ENCODE measurements around the gene DCLK1.
"Not testable (repeated sequence)": the region's sequence is repeated elsewhere in the genome, so short reads cannot be mapped to it uniquely, and the experiment has no call there.

The DCLK1 gene

DNA sequence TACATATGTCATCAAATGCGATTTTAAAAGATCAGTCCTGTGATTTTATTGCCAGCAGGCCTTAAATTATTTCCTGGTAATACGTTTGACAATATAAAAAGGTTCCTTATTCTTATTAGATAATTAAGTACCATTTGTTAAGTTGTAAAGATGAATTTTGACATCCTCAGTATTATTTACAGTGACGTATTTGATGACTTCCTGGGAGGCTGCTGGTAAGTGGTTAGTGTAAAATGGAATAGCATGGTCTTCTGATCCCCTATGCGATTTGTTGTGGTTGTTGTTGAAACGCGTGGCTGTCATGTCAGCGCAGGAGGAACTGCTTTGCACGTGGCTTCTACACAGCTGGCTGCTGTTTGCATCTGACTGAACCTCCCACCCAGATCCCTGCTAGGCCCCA lies 99.7 kb downstream of the DCLK1 start:
- DNase-seq: no peak

DNA sequence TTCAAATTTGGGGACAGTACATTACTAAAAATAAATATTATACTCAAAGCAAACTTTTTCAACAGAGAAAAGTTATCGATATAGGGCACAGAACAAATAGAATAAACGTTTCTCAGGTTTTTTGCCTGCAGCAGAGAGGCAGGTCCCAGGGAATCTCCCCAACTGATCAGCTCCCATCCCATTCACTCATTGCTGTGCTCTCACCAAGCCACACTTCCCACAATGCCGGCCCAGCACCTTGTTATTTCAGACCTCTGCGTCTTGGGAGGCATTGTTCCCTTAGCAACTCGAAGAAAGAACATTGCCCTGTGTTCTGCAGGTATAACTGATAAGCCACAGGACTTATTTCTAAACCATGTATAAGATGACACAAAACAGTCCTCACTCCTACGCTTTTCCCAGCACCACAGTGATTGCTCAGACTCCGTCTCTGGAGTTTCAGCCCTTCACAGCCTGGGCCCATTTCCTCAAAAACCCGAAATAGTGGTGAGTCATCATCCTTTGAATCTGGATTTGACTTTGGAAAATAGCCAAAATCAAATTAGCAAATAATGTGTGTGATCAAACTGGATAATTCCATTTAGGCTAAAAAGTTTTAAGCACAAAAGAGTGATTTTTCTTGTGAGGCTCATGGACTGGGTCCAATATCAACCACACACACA lies 100.4 kb downstream of the DCLK1 start:
- no peak for DNase-seq

DNA sequence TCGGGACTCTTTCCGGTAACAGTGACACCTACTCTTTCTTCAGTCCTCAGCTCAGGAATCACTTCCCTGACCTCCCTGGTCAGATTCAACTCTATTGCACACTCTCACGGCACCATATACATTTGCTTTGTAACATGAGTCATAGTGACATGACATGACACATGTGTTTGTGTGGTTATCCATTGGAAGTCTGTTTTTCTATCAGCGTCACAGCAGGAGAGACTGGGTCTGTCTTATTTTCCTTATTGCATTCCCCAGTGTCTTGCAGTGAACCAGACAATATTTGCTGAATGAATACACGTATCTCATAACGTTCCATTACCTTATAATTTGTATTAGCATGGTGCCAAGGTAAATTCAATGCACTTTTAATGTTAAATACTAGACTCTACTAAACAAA lies 102.0 kb downstream of the DCLK1 start:
- DNase-seq: no peak

DNA sequence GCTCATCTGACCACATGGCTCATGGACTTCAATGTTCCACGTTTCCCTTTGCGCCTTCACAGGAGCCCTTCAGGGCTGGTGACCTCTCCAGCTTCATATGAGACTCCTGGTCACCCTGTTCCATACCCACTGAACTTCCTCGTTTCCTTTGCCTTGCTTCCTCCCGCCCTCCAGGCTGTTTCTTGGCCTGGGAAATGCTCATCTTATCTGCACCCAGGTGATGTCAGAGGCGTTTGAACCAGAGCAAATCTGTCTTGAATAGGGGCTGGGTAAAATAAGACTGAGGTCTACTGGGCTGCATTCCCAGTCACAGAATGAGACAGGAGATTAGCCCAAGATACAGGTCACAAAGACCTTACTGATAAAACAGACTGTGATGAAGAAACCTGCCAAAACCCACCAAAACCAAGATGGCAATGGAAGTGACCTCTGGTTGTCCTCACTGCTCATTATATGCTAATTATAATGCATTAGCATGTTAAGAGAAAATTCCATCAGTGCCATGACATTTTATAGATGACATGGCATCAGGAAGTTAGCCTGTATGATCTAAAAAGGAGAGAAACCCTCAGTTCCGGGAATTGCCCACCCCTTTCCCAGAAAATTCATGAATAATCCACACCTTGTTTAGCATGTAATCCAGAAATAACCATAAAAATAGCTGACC lies 102.7 kb downstream of the DCLK1 start:
- no peak for DNase-seq

DNA sequence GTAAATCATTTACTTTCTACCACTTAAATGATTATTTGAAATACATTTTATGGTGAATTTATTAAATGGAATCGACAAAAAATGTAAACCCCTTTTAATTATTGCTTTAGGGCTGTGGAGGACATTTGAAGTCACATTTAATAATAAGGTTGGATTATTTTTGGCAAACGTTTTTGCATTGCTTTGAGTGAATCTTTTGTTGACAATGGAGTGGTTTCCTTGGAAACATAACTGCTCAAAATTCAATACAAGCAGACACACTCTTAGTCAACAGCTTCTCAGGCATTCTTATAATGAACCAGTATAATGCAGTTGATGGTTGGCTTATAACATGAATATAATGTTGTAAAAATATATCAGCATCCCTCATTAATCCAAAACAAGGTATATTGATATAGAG lies 104.7 kb downstream of the DCLK1 start:
- no peak for DNase-seq

DNA sequence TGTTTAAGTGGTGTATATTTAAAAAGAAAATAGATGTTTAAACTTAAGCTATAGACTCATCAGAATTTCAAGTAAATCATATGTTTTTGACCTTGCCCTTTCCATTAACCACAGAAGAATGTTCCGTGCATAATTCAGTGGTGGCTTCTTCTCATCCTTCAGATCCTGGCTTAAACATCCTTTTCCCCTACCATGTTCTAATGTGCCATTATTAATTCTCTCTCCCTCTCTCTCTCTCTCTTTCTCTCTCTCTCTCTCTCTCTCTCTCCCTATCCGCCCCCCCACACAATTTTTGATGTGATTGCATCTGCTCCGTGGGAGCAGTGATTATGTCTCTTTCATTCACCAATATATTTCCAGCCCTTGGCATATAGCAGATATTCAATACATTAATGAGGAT lies 116.4 kb downstream of the DCLK1 start:
- no peak for DNase-seq

DNA sequence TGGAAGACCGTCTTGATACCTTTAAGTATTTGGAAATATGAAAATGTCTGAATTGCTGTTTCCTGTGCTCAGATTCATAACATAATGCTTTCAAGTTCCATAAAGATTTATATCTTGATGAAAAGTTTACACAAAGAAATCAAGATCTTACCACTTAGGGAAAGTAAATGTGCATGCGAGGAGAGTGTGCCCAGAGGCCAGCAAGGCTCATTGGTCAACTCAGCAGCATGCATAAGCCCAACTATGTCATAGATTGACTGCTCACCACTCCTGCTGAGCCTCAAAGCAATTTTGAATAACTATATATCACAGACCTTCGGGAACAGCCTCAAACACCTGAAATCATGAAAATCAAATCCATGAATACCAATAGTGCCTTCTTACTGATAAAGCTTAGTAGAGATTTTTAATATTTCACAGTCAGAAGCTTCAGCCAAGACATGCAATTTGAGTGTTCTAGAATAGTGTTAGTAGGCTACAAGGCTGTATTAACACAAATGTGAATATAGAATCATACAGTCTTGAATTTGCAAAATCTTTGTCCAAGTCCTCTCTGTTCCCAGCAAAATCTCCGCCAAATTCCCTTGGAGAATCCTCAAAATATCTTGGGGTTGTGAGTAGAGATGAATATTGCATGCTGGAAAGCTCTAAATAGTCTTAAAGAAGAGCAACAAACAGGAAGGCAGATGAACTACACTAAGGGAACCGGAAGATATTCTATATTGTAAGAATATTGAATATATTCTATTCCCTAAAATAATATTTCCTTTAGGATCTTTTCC lies 124.1 kb downstream of the DCLK1 start:
- no peak for DNase-seq

DNA sequence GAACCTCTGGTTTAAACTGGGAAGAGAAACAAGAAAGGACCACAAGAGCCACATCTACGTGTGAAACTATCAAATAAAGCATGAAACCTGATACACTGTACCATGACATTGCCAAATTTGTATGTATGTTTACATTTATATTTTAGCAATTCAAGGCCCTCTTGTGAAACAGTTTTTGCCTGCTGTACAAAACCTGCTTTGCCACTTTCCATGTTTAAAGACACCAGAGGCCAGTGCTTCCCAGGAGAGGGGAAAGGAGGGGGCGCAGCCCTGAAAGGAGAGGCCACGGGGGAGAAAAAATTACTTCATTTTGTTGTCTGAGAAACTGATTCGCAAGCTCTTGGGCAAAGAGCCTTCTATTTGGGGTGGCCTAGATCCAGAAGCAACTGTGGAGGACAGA lies 124.8 kb downstream of the DCLK1 start:
- DNase-seq: no peak

DNA sequence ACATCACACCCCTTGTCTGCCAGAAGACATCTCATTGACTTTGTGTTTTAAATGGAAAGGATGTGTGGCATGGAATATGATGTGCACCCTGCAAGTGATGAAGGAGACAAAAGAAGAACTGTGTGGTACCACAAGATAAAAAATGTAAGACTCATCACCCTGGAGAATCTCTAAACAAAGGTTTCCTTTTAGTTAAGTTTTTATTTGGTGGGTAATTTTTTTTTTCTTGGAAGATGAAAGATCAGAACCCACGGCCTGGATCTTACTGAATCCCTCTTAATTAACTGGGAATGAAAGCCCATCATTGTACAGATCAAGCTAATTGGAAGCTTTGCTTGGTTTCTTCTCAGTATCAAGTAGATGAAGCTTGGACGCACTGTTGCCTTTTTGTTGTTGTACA lies 129.6 kb downstream of the DCLK1 start:
- DNase-seq: no peak

DNA sequence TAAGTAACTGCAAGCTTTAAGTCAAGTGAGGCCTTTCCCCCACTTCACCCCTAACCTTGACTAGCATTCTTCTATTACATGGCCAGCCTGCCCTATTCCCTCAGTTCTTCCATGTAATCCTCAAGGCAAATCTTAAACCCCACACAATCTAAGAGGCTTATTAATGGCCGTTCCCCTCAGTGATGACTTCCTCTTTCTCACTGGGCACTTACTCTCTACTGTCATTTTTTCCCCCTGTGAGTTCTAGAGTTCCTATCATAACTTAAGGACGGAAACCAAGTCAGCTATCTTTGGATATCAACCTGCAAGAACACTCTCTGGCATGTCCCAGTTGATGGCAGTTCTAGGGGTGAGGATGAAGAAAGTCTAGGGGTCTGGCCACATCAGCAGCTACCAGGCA lies 131.2 kb downstream of the DCLK1 start:
- DNase-seq: no peak

DNA sequence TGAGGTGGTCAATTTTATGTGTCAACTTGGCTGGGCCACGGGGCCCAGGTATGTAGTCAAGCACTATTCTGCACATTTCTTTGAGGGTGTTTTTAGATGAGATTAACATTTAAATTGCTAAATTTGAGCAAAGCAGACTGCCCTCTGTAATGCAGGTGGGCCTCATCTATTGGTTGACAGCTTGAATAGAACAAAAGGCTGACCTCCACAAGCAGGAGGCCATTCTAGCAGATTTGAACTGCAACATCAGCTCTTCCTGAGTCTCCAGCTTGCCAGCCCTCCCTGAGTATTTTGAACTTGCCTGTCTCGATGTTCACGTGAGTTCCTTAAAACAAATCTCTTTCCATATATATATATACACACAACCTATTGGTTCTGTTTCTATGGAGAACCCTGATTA lies 134.8 kb downstream of the DCLK1 start:
- DNase-seq: no peak

DNA sequence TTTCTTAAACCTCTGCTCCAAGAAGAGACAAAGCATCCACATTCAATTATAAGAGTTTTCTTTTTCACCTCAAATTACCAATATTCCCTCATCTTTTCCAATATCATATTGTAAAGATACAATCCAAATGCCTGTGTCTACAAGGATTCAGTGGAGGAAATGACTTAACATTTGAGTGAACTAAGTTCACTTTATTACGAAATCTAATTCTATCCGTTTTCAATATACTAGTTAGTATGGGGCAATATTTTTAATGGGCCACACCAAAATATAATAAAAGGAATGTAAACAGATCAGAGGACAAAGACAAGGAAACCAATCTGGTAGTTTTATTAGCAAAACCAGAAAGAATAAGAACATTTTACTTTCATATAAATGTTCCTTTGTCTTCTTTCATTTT lies 136.0 kb downstream of the DCLK1 start:
- no peak for DNase-seq

DNA sequence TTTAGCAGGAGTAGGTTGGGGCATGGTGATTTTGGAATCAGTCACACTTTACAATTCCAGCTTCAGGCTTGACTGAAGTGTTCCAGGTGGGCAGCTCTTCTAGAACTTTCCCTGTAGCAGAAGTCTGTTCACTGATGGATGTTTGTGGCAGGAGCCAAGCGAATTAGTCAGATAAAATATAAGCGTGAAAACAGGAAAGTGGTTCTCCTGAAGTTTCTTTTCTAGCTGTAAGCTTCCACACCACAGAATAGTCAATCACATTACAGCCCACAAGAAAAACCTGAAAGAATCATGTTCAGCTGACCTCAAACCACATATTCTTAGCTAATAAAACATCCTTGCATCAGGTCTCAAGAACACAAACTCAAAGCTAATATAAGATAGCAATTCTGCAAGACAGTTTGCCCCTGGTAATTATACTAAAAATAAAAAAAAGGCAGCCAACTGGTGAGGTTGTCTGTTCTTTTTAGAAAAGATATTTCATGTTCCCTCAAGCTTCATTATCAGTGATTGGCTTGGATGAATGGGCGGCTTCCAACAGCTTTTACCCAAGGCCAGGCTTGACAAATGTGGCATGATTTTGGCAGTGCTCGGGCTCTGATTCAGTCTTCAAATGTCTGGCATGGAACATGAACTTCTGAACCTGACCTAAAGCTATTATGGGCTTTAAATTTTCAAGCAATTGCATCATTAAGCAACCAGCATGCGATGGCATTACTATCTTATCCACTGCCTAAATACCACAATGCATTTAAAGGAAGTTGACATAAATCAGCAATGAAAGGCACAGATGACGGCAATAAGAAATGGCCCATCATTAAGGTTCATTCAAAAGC lies 136.8 kb downstream of the DCLK1 start:
- DNase-seq: no peak

DNA sequence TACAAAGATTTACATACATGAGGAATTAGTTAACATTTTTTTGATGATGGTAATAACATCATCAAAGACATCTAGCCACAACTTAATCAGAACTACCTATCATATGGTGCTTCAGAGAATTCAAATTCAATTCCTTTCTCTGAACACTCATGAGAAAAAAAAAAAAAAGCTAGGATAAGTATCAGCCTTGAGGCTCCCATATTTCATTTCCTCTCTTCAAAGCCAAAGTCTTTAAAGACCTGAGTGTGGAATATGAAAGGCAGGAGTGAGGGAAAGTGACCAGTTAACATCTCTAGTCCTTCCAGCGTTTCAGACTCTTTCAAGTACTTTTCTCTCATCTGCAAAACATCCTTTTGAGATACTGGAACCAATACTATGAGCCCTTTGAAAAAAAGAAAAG lies 137.5 kb downstream of the DCLK1 start:
- DNase-seq: no peak

DNA sequence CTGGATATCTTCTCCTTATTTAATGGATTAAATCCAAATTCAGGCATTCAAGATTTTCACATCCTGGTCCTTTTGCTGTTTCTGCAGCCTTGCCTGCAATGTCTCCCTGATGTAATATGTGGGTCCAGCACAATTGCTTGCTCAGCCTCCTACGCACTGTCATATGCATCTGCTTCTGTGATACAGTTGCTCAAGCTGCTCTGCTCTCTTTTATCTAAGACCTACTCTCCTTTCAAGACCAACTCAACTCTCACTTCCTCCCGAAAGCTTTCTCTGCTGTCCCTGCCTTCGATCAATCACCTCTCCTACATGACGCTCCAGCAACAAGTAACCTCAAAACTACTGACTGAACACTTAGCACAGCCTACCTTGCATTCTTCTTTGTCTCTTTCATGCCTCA lies 138.2 kb downstream of the DCLK1 start:
- DNase-seq: no peak

DNA sequence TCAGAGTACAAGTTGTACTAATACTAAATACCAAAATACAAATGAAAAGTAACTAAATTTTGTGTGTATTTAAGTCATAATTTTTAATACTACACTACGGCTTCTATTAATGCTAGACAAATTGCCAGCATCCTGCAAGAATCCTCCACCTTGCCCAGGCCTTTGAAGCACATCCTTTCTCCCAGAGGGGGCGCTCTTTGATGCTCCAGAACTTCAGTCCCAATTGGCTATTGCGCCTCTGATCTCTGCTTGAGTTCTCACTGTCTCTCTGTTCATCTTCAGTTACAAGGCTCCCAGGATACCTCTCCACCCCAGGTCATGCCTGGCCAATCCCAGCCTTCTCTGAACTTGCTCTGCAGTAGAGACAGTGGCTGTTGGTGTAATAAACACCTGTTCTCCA lies 141.0 kb downstream of the DCLK1 start:
- no peak for DNase-seq

DNA sequence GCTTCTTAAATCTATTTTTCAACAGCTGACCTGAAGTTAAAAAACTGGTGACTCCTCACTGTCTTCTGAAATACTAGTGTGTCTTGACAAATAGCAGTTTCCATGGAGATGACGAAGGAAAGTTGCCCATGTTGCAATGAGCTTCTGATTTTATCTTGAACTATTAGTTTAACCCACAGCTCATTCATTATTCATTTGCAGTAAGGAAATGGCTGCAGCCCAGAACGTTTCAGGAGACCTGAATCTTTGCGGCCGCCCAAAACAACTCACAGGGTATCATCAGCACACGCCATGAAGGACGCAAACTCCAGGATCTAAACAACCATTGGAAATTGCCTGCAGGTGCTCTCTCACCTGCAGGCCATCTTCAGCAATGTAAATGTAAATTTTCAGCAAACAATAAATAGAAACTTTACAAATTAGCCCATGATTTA lies 142.5 kb downstream of the DCLK1 start:
- no peak for DNase-seq

DNA sequence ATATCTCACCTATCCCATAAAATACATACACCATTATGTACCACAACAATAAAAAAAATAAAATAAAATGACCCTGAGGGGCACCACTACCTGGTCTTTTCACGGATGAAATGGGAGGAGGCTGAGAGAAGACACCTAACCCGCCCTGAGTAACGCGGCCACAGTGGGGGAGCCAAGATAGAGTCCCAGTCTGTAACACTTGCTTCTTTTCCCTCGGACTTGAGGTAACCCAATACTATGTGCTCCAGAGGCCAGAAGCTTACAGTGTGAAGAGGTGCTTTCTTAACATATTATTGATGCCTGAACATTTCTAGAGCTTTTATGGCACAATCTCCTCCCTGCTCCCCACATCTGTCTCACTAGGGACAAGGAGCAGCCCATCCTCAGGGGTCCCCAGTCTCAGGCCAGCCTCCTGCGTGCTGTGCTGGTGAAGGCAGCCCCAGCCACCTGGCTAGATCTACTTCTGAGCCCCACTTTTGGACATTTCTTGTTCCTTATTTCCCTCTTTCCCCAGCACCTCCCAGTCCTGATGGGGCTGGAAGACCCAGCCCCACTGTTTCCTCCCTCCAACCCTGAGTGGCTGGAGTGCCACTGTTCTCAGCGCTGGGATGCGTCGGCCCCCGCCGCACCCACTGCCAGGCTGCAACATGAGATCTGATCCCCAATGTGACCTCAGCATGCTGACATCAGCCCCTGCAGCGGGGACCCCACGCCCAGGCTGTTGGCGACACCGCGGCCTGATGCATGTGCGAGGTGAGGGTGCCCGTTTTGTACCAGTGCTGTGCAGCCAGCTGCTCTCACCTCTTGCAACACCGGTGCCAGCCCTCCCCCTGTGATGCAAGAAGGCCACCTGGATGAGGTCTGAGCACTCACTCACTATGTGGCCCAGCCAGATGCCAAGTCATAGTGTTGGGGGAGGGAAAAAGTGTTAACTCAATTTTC lies 143.3 kb downstream of the DCLK1 start:
- no peak for DNase-seq

DNA sequence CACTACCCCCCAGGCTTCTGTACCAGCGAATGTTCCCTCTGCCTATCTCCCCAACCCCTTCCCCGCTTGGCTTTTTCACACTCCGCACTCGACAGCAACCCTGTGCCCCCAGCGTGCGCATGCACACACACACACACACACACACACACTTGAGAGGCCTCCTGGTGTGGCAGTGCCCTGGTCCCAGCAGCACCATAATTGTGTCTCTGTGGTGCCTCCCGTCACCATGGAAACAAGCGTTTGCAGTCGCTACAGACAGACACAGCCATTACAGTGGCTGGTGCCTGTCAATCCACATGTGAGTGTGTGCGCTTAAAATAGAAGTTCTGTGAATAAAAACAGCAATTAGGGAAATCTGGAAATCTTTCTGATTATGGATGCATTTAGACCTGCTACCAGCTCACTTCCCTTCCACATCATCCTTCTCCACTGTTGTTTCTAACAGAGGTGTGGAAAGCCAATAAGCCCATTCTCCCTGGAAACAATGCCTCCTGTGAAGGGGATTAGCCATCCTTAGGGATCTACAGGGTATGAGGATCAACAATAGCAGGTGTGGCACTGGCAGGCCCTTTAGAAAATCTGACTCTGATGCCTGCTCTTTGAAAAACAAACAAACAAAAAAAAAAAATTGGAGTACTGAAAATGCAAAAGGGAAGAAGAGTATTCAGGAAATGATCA lies 146.3 kb downstream of the DCLK1 start:
- no peak for DNase-seq

DNA sequence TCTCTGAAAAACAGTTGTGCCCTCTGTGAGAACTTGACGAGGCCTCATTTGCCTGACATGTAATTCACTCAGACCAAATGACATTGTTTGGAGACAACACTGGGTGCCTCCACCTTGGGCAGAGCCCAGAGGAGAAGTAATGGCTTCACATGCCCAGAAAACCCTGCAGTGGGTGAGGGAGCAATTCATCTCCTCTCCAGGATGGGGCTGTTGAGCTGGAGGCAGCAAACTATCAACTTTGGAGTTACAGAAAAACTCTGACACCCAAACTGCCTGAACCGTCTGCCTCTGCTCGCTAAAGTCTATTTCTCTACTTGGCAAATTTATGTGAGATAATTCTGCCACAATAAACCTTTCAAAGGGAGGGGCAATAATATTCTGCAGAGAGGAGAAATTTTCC lies 146.9 kb downstream of the DCLK1 start:
- DNase-seq: no peak

DNA sequence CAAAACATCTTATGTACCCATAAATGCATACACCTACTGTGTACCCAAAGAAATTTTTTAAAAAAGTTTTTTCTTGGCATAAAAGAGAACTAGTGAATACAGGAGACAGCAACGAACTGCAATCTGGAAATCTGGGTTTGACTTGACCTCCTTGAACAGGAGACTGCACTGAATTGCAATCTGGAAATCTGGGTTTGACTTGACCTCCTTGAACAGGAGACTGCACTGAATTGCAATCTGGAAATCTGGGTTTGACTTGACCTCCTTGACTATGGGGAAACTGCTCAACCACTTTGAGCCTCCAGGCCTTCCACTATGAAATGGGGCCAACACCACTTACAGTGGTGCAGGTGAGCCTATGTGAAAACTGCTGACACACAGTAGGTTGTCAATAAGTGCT lies 147.5 kb downstream of the DCLK1 start:
- not testable (repeated sequence) for DNase-seq

DNA sequence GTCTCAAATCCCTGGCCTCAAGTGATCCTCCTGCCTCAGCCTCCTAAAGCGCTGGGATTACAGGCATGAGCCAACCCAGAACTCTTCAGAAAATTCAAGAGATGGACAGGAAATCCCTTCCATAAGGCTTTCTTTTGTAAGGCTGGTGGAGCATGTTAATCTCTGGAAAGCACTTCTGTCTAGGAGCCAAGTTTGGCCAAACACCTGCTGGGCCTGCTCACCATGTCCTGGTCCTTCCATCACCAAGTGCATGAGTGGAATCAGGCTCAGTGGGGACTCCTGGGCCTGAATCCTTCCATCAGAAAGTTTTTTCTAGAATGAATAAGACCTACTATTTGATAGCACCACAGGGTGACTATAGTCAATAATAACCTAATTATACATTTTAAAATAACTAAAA lies 148.0 kb downstream of the DCLK1 start:
- no peak for DNase-seq
